Upper lobe of left lung (tissue), 4 donors: ENCODE measurements around the gene WDR47.
"Not testable (repeated sequence)": the region's sequence is repeated elsewhere in the genome, so short reads cannot be mapped to it uniquely, and the experiment has no call there.

Source experiments
- CTCF ChIP-seq, 6 experiments: fragments of 450-650 bp in 4 of 6; fragments of 200-600 bp in 2 of 6; sonication (generic) in 2 of 6; IDR thresholded peaks; one replicate each; pipeline ENCODE4 v1.5.1; 2016 to 2019; ENCODE audit warnings: antibody characterized with exemption in 6 of 6
- EP300 ChIP-seq, 4 donors: sonication (generic); formaldehyde crosslinking; IDR thresholded peaks; one replicate each; pipeline ENCODE4 v1.5.1; 2017; ENCODE audit warnings: antibody characterized with exemption in 4 of 4, control low read depth in 2 of 4
- POLR2A ChIP-seq, 4 donors: fragments of 450-650 bp; IDR thresholded peaks; one replicate each; pipeline ENCODE4 v1.5.1; 2016 to 2017; ENCODE audit warnings: antibody characterized with exemption in 4 of 4, mild to moderate bottlenecking in 2 of 4
- POLR2AphosphoS5 ChIP-seq, 2 donors: sonication (generic); formaldehyde crosslinking; IDR thresholded peaks; one replicate each; pipeline ENCODE4 v1.5.1; 2017; ENCODE audit warnings: antibody characterized with exemption in 2 of 2

GRCh38 chr1:109017719-109018118 lies 24.2 kb downstream of the WDR47 start:
- not testable (repeated sequence) for TF ChIP-seq CTCF, POLR2A, POLR2AphosphoS5, EP300 (IDR thresholded peaks at IDR 0.05)
